SHP77 treated with DMSO at 0.1 percent for 48 hours (cell line): ENCODE measurements around the gene MYOM1.
"Not testable (repeated sequence)": the region's sequence is repeated elsewhere in the genome, so short reads cannot be mapped to it uniquely, and the experiment has no call there.

ENCODE experiments used
- DNase-seq: peaks from one replicate; lab custom pipeline; 2025; lab: John Stamatoyannopoulos, UW

MYOM1 gene

DNA sequence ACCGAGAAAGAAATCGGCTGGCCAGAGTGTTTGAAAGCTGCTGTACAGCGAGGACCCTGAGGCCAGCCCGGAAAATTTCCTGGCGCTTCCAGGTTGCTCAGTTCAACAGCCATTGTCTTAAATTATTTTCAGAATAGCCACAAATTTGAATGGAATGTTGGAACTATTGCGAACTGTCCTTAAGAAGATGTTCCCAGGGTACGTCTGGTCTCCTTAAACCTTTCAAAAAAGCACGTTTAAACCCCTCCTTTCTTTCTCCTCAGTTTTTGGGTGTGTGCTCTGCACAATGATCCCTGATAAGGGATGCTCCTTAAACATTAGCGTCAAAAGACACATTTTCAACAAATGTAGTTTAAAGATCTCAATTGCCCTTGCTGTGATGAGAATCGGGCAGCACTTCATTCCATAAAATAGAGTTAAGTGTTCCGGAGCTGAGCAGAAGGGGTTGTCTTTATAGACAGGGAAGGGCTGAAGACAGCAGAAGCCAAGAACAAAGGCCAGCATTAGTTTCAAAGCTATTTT lies 192.3 kb downstream of the MYOM1 start:
- DNase-seq, result no peak

DNA sequence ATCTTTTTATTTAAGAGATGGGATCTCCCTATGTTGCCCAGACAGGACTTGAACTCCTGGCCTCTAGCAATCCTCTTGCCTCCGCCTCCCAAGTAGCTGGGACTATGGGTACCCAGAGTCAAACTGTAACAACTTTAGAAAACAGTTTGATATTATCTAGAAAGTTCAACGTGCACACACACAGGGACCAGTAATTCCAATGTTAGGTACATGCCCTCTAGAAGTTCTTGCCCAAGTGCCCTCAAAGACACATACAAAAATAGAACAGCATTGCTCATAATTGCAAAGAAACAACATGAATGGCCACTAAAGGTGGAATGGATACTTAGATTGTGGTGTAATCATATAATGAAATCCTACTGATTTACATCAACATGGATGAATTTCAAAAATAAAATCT lies 194.2 kb downstream of the MYOM1 start:
- DNase-seq, result no peak

DNA sequence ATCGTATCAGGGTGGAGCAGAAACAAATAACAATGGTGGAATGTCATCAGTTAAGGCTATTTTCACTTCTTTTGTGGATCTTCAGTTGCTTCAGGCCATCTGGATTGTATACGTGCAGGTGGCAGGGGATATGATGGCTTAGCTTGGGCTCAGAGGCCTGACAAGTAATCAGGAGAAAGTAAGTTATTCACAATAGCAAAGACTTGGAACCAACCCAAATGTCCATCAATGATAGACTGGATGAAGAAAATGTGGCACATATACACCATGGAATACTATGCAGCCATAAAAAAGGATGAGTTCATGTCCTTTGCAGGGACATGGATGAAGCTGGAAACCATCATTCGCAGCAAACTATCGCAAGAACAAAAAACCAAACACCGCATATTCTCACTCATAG lies 196.2 kb downstream of the MYOM1 start:
- DNase-seq, result not testable (repeated sequence)
